GM10847 (cell line): ENCODE results near the gene ABCC1.

Experiments used
- POLR2A ChIP-seq: IDR thresholded peaks from 2 replicates; pipeline ENCODE4 v1.6.1; 2011; ENCODE audit not compliant: insufficient read length; ENCODE audit errors: extremely low read depth

Gene ABCC1

DNA sequence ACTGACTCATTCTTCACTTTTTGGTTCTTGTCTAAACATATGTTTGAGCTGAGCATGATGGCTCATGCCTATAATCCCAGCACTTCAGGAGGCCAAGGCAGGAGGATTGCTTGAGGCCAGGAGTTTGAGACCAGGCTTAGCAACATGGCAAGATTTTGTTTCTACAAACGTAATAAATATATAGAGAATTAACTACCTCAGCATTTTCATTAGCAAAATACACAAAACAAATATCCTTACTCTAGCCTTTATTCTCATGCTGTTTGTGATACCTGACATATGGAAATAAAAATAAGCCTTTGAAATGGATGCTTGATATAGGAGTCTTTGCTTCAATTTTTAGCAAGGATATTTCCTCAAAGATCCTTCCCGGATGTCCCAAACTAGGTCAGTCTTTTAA, 132.8 kb downstream of the ABCC1 start:
- TF ChIP-seq POLR2A, result no peak

DNA sequence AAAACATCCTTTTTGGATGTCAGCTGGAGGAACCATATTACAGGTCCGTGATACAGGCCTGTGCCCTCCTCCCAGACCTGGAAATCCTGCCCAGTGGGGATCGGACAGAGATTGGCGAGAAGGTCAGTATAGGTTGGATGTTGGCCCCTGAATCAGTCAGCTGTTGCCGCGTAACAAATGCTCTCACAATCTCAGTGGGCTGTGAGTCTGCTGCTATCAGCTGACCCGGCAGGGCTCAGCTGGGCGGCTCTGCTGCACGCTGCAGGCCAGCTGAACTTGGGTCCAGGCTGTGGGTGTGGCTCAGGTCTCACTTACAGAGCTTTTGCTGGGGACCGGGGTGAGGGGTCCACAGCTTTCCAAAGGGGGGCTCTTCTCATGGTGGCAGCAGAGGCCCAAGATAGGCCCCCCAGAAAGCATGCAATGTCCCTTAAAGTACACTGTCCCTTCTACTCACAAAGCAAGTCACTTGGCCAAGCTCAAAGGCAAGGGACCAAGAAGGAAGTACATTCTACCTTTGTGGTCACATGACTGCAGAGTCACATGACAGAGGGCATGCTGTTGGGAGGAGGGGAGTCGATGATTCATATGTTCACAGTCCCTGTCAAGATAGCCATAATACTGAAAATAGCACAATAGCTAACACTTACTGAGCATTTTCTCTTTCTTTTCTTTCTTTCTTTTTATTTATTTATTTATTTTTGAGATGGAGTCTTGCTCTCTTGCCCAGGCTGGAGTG, 134.2 kb downstream of the ABCC1 start:
- no peak for TF ChIP-seq POLR2A

DNA sequence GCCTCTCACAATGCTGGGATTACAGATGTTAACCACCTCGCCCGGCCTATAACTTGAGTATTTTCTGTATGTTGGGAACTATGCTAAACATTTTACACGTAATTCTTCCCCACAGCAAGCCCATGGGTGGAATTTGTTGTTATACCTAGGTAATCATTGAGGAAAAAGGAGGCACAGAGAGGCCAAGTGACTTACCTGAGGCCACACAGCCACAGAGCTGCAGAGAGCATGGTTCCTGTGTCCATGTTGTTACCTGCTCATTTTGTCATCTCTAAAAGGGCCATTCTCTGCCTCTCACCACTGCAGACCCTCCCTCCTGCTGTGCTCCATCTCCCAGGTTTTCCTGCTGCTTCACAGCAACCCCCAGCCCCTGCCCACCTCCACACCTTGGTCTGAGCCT, 135.5 kb downstream of the ABCC1 start:
- no peak for TF ChIP-seq POLR2A

DNA sequence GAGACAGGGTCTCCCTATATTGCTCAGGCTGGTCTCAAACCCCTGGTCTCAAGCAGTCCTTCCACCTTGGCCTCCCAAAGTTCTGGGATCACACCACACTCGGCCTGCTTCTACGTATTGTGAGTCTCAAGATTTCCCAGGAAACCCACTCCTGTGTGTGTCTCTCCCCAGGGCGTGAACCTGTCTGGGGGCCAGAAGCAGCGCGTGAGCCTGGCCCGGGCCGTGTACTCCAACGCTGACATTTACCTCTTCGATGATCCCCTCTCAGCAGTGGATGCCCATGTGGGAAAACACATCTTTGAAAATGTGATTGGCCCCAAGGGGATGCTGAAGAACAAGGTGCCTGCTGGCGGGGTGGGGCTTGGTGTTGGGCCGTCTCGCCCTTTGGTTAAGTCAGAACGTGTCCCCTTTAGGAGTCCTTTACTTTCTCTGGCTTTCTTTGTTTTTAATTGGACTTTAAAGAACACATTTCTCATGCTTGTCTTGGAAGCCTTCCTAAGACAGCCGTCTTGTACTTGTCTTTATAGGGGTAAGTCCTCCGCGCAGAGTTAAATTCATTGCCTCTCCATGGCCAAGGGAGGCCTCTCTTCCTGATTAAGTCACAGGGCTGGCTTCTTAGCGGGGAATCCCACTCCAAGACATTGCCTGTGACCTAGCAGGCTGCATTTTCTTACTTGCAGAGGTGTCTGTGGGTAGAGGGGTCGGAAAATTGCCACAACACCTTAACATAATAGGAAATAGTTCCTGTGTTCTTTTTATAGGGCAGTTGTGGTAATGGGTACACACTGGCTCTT, 137.4 kb downstream of the ABCC1 start:
- no peak for TF ChIP-seq POLR2A

DNA sequence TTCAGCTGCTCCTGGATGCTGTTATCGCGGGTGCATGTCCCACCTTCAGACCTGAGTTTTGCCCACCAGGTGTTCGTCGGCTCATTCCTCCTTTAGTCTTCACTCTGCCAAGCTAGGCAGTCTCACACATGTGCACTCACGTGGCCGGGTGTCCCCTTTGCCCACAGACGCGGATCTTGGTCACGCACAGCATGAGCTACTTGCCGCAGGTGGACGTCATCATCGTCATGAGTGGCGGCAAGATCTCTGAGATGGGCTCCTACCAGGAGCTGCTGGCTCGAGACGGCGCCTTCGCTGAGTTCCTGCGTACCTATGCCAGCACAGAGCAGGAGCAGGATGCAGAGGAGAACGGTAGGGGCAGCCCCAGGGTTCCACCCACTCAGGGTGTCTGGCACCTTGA, 140.8 kb downstream of the ABCC1 start:
- no peak for TF ChIP-seq POLR2A

DNA sequence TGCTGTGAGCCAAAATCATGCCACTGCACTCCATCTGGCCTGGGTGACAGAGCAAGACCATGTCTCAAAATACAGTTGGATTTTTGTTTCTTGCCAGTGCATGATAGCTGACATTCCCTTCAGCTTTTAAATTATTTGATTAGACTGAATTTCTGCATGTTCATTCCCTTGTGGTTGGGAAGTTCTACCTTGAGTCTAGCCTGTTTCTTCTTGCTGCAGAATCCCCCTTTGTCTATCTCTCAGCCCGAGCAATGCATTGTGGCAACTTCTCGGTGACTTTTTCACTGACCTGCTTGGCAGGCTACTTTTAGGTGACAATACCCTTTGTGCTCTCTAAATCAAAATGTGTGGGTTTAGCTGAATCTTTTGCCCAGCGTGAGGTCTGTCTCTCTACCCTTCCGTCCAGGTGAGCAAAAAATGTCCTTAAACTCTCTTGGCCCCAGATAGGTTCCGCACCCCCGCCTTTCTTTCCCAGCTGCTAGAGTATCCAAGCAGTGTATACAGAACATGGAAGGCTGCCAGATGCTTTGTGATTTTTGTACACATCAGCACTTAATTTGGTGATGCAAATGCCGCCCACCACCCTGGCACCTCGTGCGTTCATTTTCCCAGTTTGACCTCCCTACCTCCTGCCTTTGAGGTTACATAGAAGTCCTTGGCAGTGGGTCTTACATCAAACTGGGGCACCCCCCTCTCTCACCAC, 143.7 kb downstream of the ABCC1 start:
- TF ChIP-seq POLR2A, result no peak

DNA sequence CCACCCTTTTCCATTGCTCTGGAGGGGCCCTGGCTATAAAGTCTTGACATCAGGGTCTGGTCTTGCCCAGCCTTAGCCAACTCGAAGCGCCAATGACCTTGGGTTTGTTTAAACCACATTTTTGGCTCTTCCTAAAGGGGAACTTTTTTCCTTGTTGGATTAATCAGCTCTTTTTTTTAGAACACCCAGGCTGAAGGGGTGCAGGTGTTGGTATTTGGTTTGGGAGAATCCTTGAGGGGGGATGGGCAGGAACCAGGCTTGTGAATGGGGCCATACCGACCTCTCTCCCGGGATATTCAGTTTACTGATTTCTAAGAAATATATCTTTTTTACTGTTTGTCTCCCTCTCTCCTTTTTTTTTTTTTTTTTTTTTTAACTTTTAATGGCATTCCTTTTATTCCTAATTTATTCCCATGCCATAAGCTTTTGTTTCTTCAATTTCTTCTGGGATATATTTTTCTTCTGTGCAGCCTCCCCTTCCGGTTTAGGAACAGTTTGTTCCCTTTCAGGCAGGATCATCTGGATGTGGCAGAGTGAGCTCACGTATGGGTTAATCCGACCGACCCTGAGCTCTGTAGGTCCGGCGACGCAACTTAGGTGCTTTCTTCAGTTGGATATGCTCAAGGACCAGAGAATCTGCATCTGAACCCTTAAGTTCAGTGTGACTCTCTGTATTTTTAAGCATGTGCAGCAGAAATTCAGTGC, 144.4 kb downstream of the ABCC1 start:
- TF ChIP-seq POLR2A, result no peak

DNA sequence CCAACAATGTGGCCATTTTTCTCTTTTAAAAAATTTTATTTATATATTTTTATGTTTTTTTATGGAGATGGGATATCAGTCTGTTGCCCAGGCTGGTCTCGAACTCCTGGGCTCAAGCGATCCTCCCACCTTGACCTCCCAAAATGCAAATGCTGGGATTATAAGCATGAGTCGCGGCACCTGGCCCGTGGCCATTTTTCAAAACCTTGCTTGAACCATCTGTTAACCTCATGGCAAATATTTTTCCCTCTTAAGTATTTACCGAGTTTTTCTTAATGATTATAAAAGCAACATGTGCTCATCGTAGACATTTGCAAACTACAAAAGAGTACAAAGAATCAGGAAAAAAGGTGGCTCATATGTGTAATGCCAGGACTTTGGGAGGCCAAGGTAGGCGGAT, 146.2 kb downstream of the ABCC1 start:
- no peak for TF ChIP-seq POLR2A

DNA sequence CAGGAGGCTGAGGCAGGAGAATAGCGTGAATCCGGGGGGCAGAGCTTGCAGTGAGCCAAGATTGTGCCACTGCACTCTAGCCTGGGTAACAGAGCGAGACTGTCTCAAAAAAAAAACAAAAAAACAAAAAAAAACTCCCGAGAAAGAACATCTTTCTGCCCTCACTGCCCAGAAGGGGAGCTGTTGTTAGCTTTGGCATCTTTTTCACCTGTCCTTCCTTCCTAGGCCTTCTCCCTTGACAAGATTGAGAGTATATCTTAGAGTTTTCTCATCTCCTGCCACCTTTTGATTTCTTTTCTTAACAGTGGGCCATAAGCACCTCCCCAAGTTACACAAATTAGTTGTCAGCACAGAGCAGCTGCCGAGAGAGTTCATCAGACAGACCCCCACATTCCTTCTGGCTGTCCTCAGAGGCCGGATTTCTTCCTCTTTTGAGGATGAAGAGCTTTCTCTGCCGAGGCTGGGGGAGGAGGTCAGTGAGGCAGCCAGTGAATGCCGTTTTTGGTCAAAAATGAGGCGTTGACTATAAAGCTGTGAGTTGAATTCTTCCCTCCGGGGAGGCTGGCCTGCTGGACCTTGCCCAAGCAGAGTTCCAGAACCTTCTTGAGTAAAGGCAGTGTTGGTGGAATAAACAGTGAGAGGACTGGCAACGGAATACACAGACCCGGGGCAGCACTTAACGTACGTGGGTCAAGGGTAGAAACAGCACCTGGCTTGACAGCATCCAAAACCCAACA, 146.9 kb downstream of the ABCC1 start:
- no peak for TF ChIP-seq POLR2A

DNA sequence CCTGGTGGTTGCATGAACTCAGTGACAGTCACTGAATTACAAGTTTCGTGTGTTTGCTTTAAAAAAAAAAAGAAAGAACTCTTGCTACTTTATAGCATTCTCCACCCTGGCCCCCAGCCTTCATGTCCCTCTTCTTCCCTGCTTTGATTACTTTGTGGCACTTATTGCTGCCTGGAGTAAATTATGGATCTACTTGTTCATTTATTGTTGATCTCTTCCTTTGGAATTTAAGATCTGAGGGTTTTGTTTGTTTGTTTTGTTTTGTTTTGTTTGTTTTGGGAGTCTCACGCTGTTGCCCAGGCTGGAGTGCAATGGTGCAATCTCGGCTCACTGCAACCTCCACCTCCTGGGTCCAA, 147.4 kb downstream of the ABCC1 start:
- no peak for TF ChIP-seq POLR2A

DNA sequence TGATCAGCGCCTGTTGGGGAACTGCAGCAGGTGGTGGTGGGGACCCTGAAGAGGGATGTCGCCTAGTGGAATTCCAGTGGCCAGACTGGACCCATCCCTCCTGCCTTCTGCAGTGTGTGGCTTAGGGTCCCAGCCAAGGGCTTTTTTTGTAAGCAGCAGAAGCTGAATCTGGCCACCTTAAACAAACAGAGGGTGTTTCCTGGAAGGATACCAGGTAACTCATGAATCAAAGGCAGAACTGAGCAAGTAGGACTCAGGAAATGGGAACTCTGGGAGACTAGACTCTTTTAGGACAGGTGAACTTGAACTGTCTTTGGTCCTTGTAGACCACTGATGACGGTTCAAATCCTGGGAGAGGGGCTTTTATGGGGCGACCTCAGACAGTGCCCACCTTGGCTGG, 149.9 kb downstream of the ABCC1 start:
- TF ChIP-seq POLR2A, result no peak

DNA sequence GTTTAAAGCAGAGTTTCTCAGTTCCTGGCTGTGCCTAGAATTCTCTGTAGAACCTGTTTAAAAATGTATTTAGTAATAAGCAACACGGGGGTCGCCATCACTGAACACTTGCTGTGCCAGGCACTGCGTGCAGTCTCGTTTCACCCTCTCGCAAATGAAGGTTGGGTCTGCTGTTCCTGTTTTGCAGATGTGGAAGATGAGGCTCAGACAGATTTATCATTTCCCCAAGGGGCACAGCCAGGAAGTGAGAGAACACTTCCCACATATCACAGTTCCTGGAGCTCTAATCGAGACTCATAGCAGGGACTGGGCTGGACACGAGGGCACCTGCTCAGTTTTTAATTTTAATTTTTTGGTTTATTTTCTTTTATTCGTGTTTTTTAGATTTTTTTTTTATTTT, 151.2 kb downstream of the ABCC1 start:
- TF ChIP-seq POLR2A, result no peak

DNA sequence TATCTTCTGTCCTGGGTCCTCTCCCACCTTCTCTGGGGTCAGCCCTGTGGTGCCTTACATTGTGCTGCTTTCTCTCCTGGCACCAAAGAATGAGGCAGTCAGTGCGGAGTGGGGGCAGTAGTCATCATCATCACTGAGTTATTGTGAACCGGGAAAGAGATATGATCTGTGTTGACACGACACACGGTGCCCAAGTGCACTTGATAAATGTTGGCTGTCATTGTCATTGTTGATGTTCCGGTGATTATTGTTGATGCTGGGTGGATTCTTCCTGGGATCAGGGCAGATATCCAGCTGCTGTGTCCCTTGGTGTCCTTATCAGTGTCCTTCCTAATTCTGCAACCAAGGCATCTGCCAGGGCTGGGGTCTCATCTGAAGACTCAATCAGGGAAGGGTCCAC, 152.2 kb downstream of the ABCC1 start:
- no peak for TF ChIP-seq POLR2A

DNA sequence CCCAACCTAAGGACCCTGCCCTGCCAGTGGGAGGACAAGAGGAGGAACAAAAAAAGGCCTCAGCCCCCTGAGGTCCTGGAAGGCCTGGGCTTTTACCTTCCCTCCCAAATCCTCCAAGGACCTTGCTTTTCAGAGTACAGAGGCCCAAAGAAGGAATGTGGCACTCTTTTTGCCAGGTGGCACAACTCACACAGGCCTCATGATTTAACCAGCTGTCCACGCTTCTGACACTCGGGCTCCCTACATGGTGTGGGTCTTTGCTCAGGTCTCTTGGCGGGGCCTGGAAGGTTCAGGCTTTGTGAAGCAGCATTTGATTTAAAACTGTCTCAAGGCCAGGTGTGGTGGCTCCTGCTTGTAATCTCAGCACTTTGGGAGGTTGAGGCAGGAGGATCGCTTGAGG, 153.3 kb downstream of the ABCC1 start:
- no peak for TF ChIP-seq POLR2A

DNA sequence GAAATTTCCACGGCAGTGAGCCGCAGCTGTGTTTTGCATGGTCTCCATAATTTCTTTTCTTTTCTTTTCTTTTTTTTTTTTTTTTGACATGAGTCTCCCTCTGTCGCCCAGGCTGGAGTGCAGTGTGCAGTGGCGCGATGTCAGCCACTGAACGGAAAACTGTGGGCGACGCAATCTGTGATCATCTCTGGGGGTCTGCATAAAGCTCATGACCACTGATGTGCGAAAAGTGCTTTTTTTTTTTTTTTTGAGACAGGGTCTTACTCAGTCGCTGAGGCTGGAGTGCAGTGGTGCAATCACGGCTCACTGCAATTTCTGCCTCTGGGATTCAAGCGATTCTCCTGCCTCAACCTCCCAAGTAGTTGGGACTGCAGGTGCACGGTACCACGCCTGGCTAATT, 156.2 kb downstream of the ABCC1 start:
- no peak for TF ChIP-seq POLR2A
